AG20443 (cell line): ENCODE results near the gene FAM240A.

ENCODE experiments used
- DNase-seq: peaks from one replicate; pipeline ENCODE4 v3.0.0; 2012; ENCODE audit warnings: low spot score, mixed read lengths

FAM240A gene

GRCh38 chr3:46626039-46626438 is 13.7 kb downstream of the FAM240A start:
- no peak for DNase-seq

GRCh38 chr3:46627078-46627477 is 14.8 kb downstream of the FAM240A start:
- DNase-seq, result no peak

- peak; percentile 34 for DNase-seq
Observed at GRCh38 chr3:46628901-46629369, 16.6 kb downstream of the FAM240A start.

GRCh38 chr3:46629551-46630517 is 17.5 kb downstream of the FAM240A start:
- DNase-seq, result peak; percentile 93

GRCh38 chr3:46632792-46633191 is 20.5 kb downstream of the FAM240A start:
- no peak for DNase-seq

GRCh38 chr3:46634856-46635255 is 22.5 kb downstream of the FAM240A start:
- no peak for DNase-seq

- no peak for DNase-seq
Observed at GRCh38 chr3:46639221-46639620, 26.9 kb downstream of the FAM240A start.

GRCh38 chr3:46640927-46641326 is 28.6 kb downstream of the FAM240A start:
- no peak for DNase-seq

GRCh38 chr3:46642971-46643370 is 30.6 kb downstream of the FAM240A start:
- DNase-seq, result no peak

- no peak for DNase-seq
Observed at GRCh38 chr3:46643701-46644100, 31.4 kb downstream of the FAM240A start.

- peak; percentile 80 for DNase-seq
Observed at GRCh38 chr3:46646700-46647099, 34.4 kb downstream of the FAM240A start.

- no peak for DNase-seq
Observed at GRCh38 chr3:46648096-46648495, 35.8 kb downstream of the FAM240A start.

- no peak for DNase-seq
Observed at GRCh38 chr3:46649436-46649835, 37.1 kb downstream of the FAM240A start.

GRCh38 chr3:46651084-46651483 is 38.8 kb downstream of the FAM240A start:
- no peak for DNase-seq

GRCh38 chr3:46655271-46655670 is 42.9 kb downstream of the FAM240A start:
- DNase-seq, result peak; percentile 13

GRCh38 chr3:46656778-46657556 is 44.6 kb downstream of the FAM240A start:
- DNase-seq, result no peak

- peak; percentile 7 for DNase-seq
Observed at GRCh38 chr3:46659285-46659684, 47.0 kb downstream of the FAM240A start.

- DNase-seq, result peak; percentile 7
Observed at GRCh38 chr3:46660003-46660402, 47.7 kb downstream of the FAM240A start.

GRCh38 chr3:46660543-46661523 is 48.5 kb downstream of the FAM240A start:
- peak; percentile 7 for DNase-seq

GRCh38 chr3:46661776-46662766 is 49.7 kb downstream of the FAM240A start:
- DNase-seq, result no peak
